H7 (cell line): ENCODE data around the gene MPIG6B. TPM values are rescaled to one million over a fixed set of nuclear protein-coding genes. Genes with fewer than 3 reads are reported as not detected.

Source experiments
- DNase-seq: peaks from one replicate; pipeline ENCODE4 v3.0.0; 2012
- H3K27me3 ChIP-seq: 2 replicates; pipeline ENCODE4 v1.6.0; 2011; ENCODE audit warnings: mild to moderate bottlenecking, low read length; ENCODE audit not compliant: control insufficient read depth, insufficient read depth
- H3K36me3 ChIP-seq: replicated peaks from 2 replicates; pipeline ENCODE4 v1.5.1; 2011; ENCODE audit warnings: low read length; ENCODE audit not compliant: control insufficient read depth, insufficient read depth
- H3K4me3 ChIP-seq: 2 replicates; pipeline ENCODE4 v1.5.1; 2011; ENCODE audit warnings: low read depth, mild to moderate bottlenecking, control low read depth, low read length, moderate library complexity; ENCODE audit not compliant: insufficient read depth
- total RNA-seq: library from RNA; depleted of rRNA; stranded (reverse); fragments of >200 nt; shearing (Covaris generic); gene quantifications from 2 replicates; pipeline ENCODE4 v1.2.3, GENCODE V29; 2014; rRNA removed

The MPIG6B gene
- total RNA-seq, 1 experiment from 2014 or later, result not detected

- DNase-seq, result peak; percentile 6
- Histone ChIP-seq H3K27me3 (no peaks in the 10 kb centered on the region), H3K36me3 (no peaks in the 10 kb centered on the region), H3K4me3 (no peak overlapping the region)
These were observed 48.8 kb downstream of the MPIG6B start for GRCh38 chr6:31771992-31772358.

- Histone ChIP-seq H3K36me3 (peaks cover 4% of the 10 kb centered on the region), H3K4me3 (no peak overlapping the region), H3K27me3 (no peaks in the 10 kb centered on the region)
- DNase-seq, result no peak
These were observed 52.0 kb downstream of the MPIG6B start for GRCh38 chr6:31775184-31775583.

- Histone ChIP-seq H3K36me3 (peaks cover 11% of the 10 kb centered on the region), H3K27me3 (no peaks in the 10 kb centered on the region), H3K4me3 (no peak overlapping the region)
- peak; percentile 43 for DNase-seq
These were observed 52.7 kb downstream of the MPIG6B start for GRCh38 chr6:31775633-31776484.

Other genes starting within 250 kb of the MPIG6B start
- gene MICB, start 225.2 kb upstream of the MPIG6B start, total RNA-seq, result 50.3 and 55.4 TPM in 2 replicates
- gene MCCD1, start 194.4 kb upstream of the MPIG6B start, total RNA-seq, result not detected in 2 replicates
- 787 and 872 TPM in 2 replicates for gene DDX39B, start 181.4 kb upstream of the MPIG6B start, total RNA-seq
- gene ATP6V1G2, start 176.8 kb upstream of the MPIG6B start, total RNA-seq, result 3.5 and 7.0 TPM in 2 replicates
- gene NFKBIL1, start 175.8 kb upstream of the MPIG6B start, total RNA-seq, result 33.2 and 34.2 TPM in 2 replicates
- 0.44 TPM in 1 of 2 replicates, not detected in the other for gene LTA, start 151.1 kb upstream of the MPIG6B start, total RNA-seq
- gene TNF, start 147.8 kb upstream of the MPIG6B start, total RNA-seq, result not detected in 2 replicates
- 0.35 TPM in 1 of 2 replicates, not detected in the other for gene LTB, start 140.9 kb upstream of the MPIG6B start, total RNA-seq
- gene LST1, start 137.1 kb upstream of the MPIG6B start, total RNA-seq, result not detected in 2 replicates
- not detected in 2 replicates for gene NCR3, start 130.4 kb upstream of the MPIG6B start, total RNA-seq
- 0.48 and 1.4 TPM in 2 replicates for gene AIF1, start 108.1 kb upstream of the MPIG6B start, total RNA-seq
- 163 and 176 TPM in 2 replicates for gene PRRC2A, start 102.7 kb upstream of the MPIG6B start, total RNA-seq
- 320 and 331 TPM in 2 replicates for gene BAG6, start 70.7 kb upstream of the MPIG6B start, total RNA-seq
- gene APOM, start 67.5 kb upstream of the MPIG6B start, total RNA-seq, result 3.3 and 4.2 TPM in 2 replicates
- gene C6orf47, start 62.6 kb upstream of the MPIG6B start, total RNA-seq, result 17.3 and 17.6 TPM in 2 replicates
- 28.6 and 33.3 TPM in 2 replicates for gene GPANK1, start 58.4 kb upstream of the MPIG6B start, total RNA-seq
- 197 and 224 TPM in 2 replicates for gene CSNK2B, start 57.3 kb upstream of the MPIG6B start, total RNA-seq
- gene LY6G5B, start 53.4 kb upstream of the MPIG6B start, total RNA-seq, result 2.9 and 4.2 TPM in 2 replicates
- gene LY6G5C, start 42.3 kb upstream of the MPIG6B start, total RNA-seq, result 0.70 and 2.0 TPM in 2 replicates
- 35.7 and 39.7 TPM in 2 replicates for gene ABHD16A, start 20.0 kb upstream of the MPIG6B start, total RNA-seq
- gene LY6G6F, start 16.5 kb upstream of the MPIG6B start, total RNA-seq, result not detected in 2 replicates
- 2.8 TPM in 1 of 2 replicates, not detected in the other for gene LY6G6D, start 8.0 kb upstream of the MPIG6B start, total RNA-seq
- not detected in 2 replicates for gene LY6G6C, start 1.6 kb upstream of the MPIG6B start, total RNA-seq
- 83.6 and 99.2 TPM in 2 replicates for gene DDAH2, start 5.9 kb downstream of the MPIG6B start, total RNA-seq
- gene CLIC1, start 13.2 kb downstream of the MPIG6B start, total RNA-seq, result 456 and 621 TPM in 2 replicates
- 19.5 and 28.4 TPM in 2 replicates for gene MSH5, start 16.6 kb downstream of the MPIG6B start, total RNA-seq
- 1.8 and 7.7 TPM in 2 replicates for gene SAPCD1, start 39.3 kb downstream of the MPIG6B start, total RNA-seq
- gene VWA7, start 54.0 kb downstream of the MPIG6B start, total RNA-seq, result 0.44 and 2.1 TPM in 2 replicates
- 114 and 115 TPM in 2 replicates for gene VARS1, start 72.4 kb downstream of the MPIG6B start, total RNA-seq
- 108 and 150 TPM in 2 replicates for gene LSM2, start 83.6 kb downstream of the MPIG6B start, total RNA-seq
- 0.15 and 0.55 TPM in 2 replicates for gene HSPA1L, start 91.9 kb downstream of the MPIG6B start, total RNA-seq
- 45.7 and 58.5 TPM in 2 replicates for gene HSPA1A, start 92.2 kb downstream of the MPIG6B start, total RNA-seq
- 63.3 and 70.4 TPM in 2 replicates for gene HSPA1B, start 104.4 kb downstream of the MPIG6B start, total RNA-seq
- gene NEU1, start 139.4 kb downstream of the MPIG6B start, total RNA-seq, result 56.2 and 58.6 TPM in 2 replicates
- 0.42 and 0.48 TPM in 2 replicates for gene SLC44A4, start 155.6 kb downstream of the MPIG6B start, total RNA-seq
- gene EHMT2, start 174.3 kb downstream of the MPIG6B start, total RNA-seq, result 134 and 136 TPM in 2 replicates
- gene ZBTB12, start 178.7 kb downstream of the MPIG6B start, total RNA-seq, result 7.9 and 8.7 TPM in 2 replicates
- gene C2, start 204.3 kb downstream of the MPIG6B start, total RNA-seq, result 0.63 and 1.7 TPM in 2 replicates
- gene CFB, start 222.7 kb downstream of the MPIG6B start, total RNA-seq, result not detected in 2 replicates
- 109 and 115 TPM in 2 replicates for gene NELFE, start 235.6 kb downstream of the MPIG6B start, total RNA-seq
- gene SKIC2, start 235.8 kb downstream of the MPIG6B start, total RNA-seq, result 47.2 and 57.6 TPM in 2 replicates
- 18.8 and 19.9 TPM in 2 replicates for gene DXO, start 248.8 kb downstream of the MPIG6B start, total RNA-seq